Endodermal cell (in vitro differentiated cells): ENCODE data around the gene H2AZ2. TPM values are rescaled to one million over a fixed set of nuclear protein-coding genes. Genes with fewer than 3 reads are reported as not detected.

Experiments
- DNase-seq: peaks from one replicate; pipeline ENCODE4 v3.0.0-alpha.2; 2017
- H3K27ac ChIP-seq: 2 replicates; pipeline ENCODE4 v1.5.1; 2013; ENCODE audit warnings: mild to moderate bottlenecking, low read depth, low read length, moderate library complexity
- H3K27me3 ChIP-seq: 2 replicates; pipeline ENCODE4 v1.6.1; 2013; ENCODE audit warnings: mild to moderate bottlenecking, low read length, moderate library complexity; ENCODE audit not compliant: insufficient read depth, control insufficient read depth, poor library complexity, severe bottlenecking
- H3K36me3 ChIP-seq: 2 replicates; pipeline ENCODE4 v1.7.0; 2013; ENCODE audit warnings: mild to moderate bottlenecking, low read length, moderate library complexity; ENCODE audit not compliant: control insufficient read depth, insufficient read depth
- H3K4me1 ChIP-seq: one replicate; pipeline ENCODE4 v1.7.0; 2013; ENCODE audit warnings: low read length; ENCODE audit not compliant: control insufficient read depth, insufficient read depth
- H3K4me3 ChIP-seq: 2 replicates; pipeline ENCODE4 v1.5.1; 2013; ENCODE audit warnings: mild to moderate bottlenecking, low read length, moderate library complexity
- H3K9ac ChIP-seq: 2 replicates; pipeline ENCODE4 v1.6.1; 2013; ENCODE audit warnings: mild to moderate bottlenecking, low read length, moderate library complexity; ENCODE audit not compliant: poor library complexity, severe bottlenecking; ENCODE audit errors: extremely low read depth
- H3K9me3 ChIP-seq: 2 replicates; pipeline ENCODE4 v1.6.1; 2013; ENCODE audit warnings: mild to moderate bottlenecking, low read length, moderate library complexity; ENCODE audit not compliant: control insufficient read depth
- H3K27ac Mint-ChIP-seq: 2 replicates; pipeline ENCODE4 v1.8.0; 2020; ENCODE audit warnings: mixed read lengths
- H3K27me3 Mint-ChIP-seq: 2 replicates; pipeline ENCODE4 v1.8.0; 2021; ENCODE audit warnings: mild to moderate bottlenecking, mixed read lengths; ENCODE audit not compliant: insufficient read depth
- H3K36me3 Mint-ChIP-seq: 2 replicates; pipeline ENCODE4 v1.8.0; 2020; ENCODE audit warnings: low read depth, mixed read lengths
- H3K4me1 Mint-ChIP-seq: 2 replicates; pipeline ENCODE4 v1.8.0; 2020; ENCODE audit warnings: mixed read lengths
- H3K4me3 Mint-ChIP-seq: 2 replicates; pipeline ENCODE4 v1.8.0; 2020; ENCODE audit warnings: mild to moderate bottlenecking, moderate library complexity, mixed read lengths
- H3K9me3 Mint-ChIP-seq: 2 replicates; pipeline ENCODE4 v1.8.0; 2020; ENCODE audit warnings: mild to moderate bottlenecking, mixed read lengths
- CTCF ChIP-seq: fragments of 200-600 bp; sonication (generic); conservative IDR thresholded peaks from 2 replicates; pipeline ENCODE4 v1.5.0; 2021; ENCODE audit warnings: antibody characterized with exemption, mild to moderate bottlenecking
- WGBS, 2 experiments: methylation state at CpG; one replicate each; pipeline versions ENCODE4 v1.1.5 to v1.1.7; 2013; ENCODE audit warnings: missing lambda C conversion rate in 2 of 2, mixed read lengths in 1 of 2; ENCODE audit not compliant: insufficient coverage in 1 of 2, insufficient read length in 1 of 2; 5-methylcytosine and 5-hydroxymethylcytosine counted together
- total RNA-seq, 2 donors: library from RNA; stranded (reverse); fragmentation: NEBNext Ultra II Directional in 1 of 2; extraction: Animal tissue kit (Norgen Biotek cat#: 25700) in 1 of 2; gene quantifications; 2 replicates in 1 of 2; 3 replicates in 1 of 2; pipeline ENCODE4 v1.2.1, GENCODE V29; 2021

The H2AZ2 gene
- total RNA-seq, 2 donors from 2014 or later = 179 to 201 TPM

- peaks cover 3% of the 10 kb centered on the region for H3K4me1 ChIP-seq
- H3K36me3 ChIP-seq = peaks cover 19% of the 10 kb centered on the region
- Mint-ChIP-seq H3K4me3 (no peak overlapping the region), H3K4me1 (peaks cover 5% of the 10 kb centered on the region), H3K9me3 (no peaks in the 10 kb centered on the region), H3K27me3 (no peaks in the 10 kb centered on the region), H3K36me3 (peaks cover 18% of the 10 kb centered on the region), H3K27ac (peak overlapping the region; percentile 21)
- no peak for DNase-seq
- WGBS, 2 experiments = 89 to 90% methylated on average over 2 to 3 of the region's 3 CpGs
- H3K9me3 ChIP-seq = no peaks in the 10 kb centered on the region
- no peak overlapping the region for H3K4me3 ChIP-seq
- no peak for TF ChIP-seq CTCF
- H3K27me3 ChIP-seq = no peaks in the 10 kb centered on the region
- H3K27ac ChIP-seq = no peak overlapping the region
- no peak overlapping the region for H3K9ac ChIP-seq
Measured at GRCh38 chr7:44794331-44794730, 53.6 kb downstream of the H2AZ2 start.

GRCh38 chr7:44793919-44794318 is 54.0 kb downstream of the H2AZ2 start:
- H3K36me3 Mint-ChIP-seq = peaks cover 15% of the 10 kb centered on the region
- H3K9ac ChIP-seq = no peak overlapping the region
- no peak for DNase-seq
- no peaks in the 10 kb centered on the region for H3K9me3 Mint-ChIP-seq
- no peaks in the 10 kb centered on the region for H3K9me3 ChIP-seq
- peaks cover 15% of the 10 kb centered on the region for H3K36me3 ChIP-seq
- peaks cover 3% of the 10 kb centered on the region for H3K4me1 ChIP-seq
- no peak for TF ChIP-seq CTCF
- no peak overlapping the region for H3K4me3 ChIP-seq
- no peak overlapping the region for H3K4me3 Mint-ChIP-seq
- peak overlapping the region; percentile 21 for H3K27ac Mint-ChIP-seq
- H3K27me3 Mint-ChIP-seq = no peaks in the 10 kb centered on the region
- peaks cover 5% of the 10 kb centered on the region for H3K4me1 Mint-ChIP-seq
- WGBS, 2 experiments = 88 to 91% methylated on average over 4 to 5 of the region's 5 CpGs
- H3K27ac ChIP-seq = no peak overlapping the region
- H3K27me3 ChIP-seq = no peaks in the 10 kb centered on the region

- no peak for TF ChIP-seq CTCF
- 81 to 90% methylated on average over 4 to 8 of the region's 8 CpGs for WGBS, 2 experiments
- Mint-ChIP-seq H3K27me3 (no peaks in the 10 kb centered on the region), H3K4me3 (no peak overlapping the region), H3K36me3 (no peaks in the 10 kb centered on the region), H3K9me3 (no peaks in the 10 kb centered on the region), H3K27ac (no peak overlapping the region), H3K4me1 (no peaks in the 10 kb centered on the region)
- Histone ChIP-seq H3K4me1 (no peaks in the 10 kb centered on the region), H3K36me3 (no peaks in the 10 kb centered on the region), H3K4me3 (no peak overlapping the region), H3K27ac (no peak overlapping the region), H3K9ac (no peak overlapping the region), H3K27me3 (no peaks in the 10 kb centered on the region), H3K9me3 (no peaks in the 10 kb centered on the region)
- DNase-seq = no peak
Measured at GRCh38 chr7:44791278-44792219, 56.3 kb downstream of the H2AZ2 start.
